ENCODE measurements around the gene ASB2. TPM values are rescaled to one million over a fixed set of nuclear protein-coding genes. Genes with fewer than 3 reads are reported as not detected.

ASB2 gene
- total RNA-seq, 1 experiment from 2014 or later, result 0.35 TPM

- H2BK20ac ChIP-seq (ENCODE audit: low read depth, low read length, poor library complexity, severe bottlenecking), result no peak overlapping the region
- no peaks in the 10 kb centered on the region; the same call in 1 of the 2 replicates for H3K27me3 Mint-ChIP-seq (ENCODE audit: low read depth)
- H3K9ac ChIP-seq (ENCODE audit: extremely low read depth, insufficient read length, low read length), result no peak overlapping the region
- no peak overlapping the region for H3K4me3 Mint-ChIP-seq
- no peak overlapping the region for H4K8ac ChIP-seq (replicated peaks; ENCODE audit: insufficient read length, low read depth, low read length)
- no peak overlapping the region for H4K5ac ChIP-seq (ENCODE audit: insufficient read length, low read depth, low read length)
- no peaks in the 10 kb centered on the region for H3K36me3 Mint-ChIP-seq (ENCODE audit: insufficient read depth in 1 of 3, low read depth in 3 of 3)
- no peaks in the 10 kb centered on the region for H3K79me1 ChIP-seq (ENCODE audit: insufficient read depth, low read depth, low read length, poor library complexity, severe bottlenecking)
- H4K91ac ChIP-seq (ENCODE audit: insufficient read length, low read depth, low read length), result no peak overlapping the region
- no peaks in the 10 kb centered on the region for H3K4me1 ChIP-seq (ENCODE audit: insufficient read depth, low read length)
- no peak overlapping the region for H2BK5ac ChIP-seq (ENCODE audit: insufficient read length, low read length)
- no peak overlapping the region for H3K18ac ChIP-seq (ENCODE audit: insufficient read length, low read depth, low read length)
- H3K27ac Mint-ChIP-seq, result no peak overlapping the region
- no peaks in the 10 kb centered on the region for H3K9me3 ChIP-seq (ENCODE audit: control insufficient read depth, low read depth, low read length)
- H2BK15ac ChIP-seq (ENCODE audit: low read depth, low read length), result no peak overlapping the region
- H2AK5ac ChIP-seq (ENCODE audit: insufficient read length, low read length), result no peak overlapping the region
- no peak overlapping the region for H3K23ac ChIP-seq (ENCODE audit: insufficient read length, low read depth, low read length)
- no peak for DNase-seq
- no peak overlapping the region for H3K4me2 ChIP-seq (ENCODE audit: insufficient read depth, insufficient read length, low read length)
- no peak for TF ChIP-seq CTCF (conservative IDR thresholded peaks at IDR 0.05)
- H3K4ac ChIP-seq (ENCODE audit: low read depth, low read length), result no peak overlapping the region
- peaks cover 0 to 8% of the 10 kb centered on the region in 2 experiments; a peak in 3 of 4 replicates for H3K4me1 Mint-ChIP-seq
- H4K20me1 ChIP-seq (ENCODE audit: control insufficient read depth, insufficient read depth, insufficient read length), result no peaks in the 10 kb centered on the region
- no peak overlapping the region for H3K14ac ChIP-seq (ENCODE audit: insufficient read depth, low read length)
- H3K56ac ChIP-seq (ENCODE audit: insufficient read length, low read depth, low read length), result no peak overlapping the region
- H3K27ac ChIP-seq (ENCODE audit: insufficient read length, low read depth, low read length), result no peak overlapping the region
- no peaks in the 10 kb centered on the region for H3K27me3 ChIP-seq (ENCODE audit: insufficient read depth, low read length)
- H3T11ph ChIP-seq (ENCODE audit: low read length), result no peak overlapping the region
- H2BK12ac ChIP-seq (ENCODE audit: insufficient read length, low read depth, low read length), result no peak overlapping the region
- H2BK120ac ChIP-seq (ENCODE audit: low read depth, low read length, poor library complexity, severe bottlenecking), result no peak overlapping the region
- H3K9me3 Mint-ChIP-seq, result no peaks in the 10 kb centered on the region; a peak in 1 of 5 replicates
- H3K23me2 ChIP-seq (ENCODE audit: insufficient read length, low read depth, low read length, poor library complexity, severe bottlenecking), result no peaks in the 10 kb centered on the region
- no CpG with 5 or more reads among the region's 13 CpGs for WGBS (ENCODE audit: extremely low coverage, insufficient read length, low lambda C conversion rate)
- no peak overlapping the region for H2AFZ ChIP-seq (ENCODE audit: low read length)
- H3K79me2 ChIP-seq (ENCODE audit: insufficient read depth, low read length), result no peaks in the 10 kb centered on the region
Observed at GRCh38 chr14:93925374-93925895, 50.9 kb downstream of the ASB2 start.
